BLaER1 treated with 17β-estradiol and CSF1 and Interleukin-3, amounts not matched to agents 10 nM and 100 nM (cell line): Measurements from ENCODE around the gene ZBTB7C.

Experiments
- H3K27ac ChIP-seq, 11 experiments: shearing (Covaris generic); formaldehyde crosslinking; 2 replicates each; pipeline ENCODE4 v1.8.1; 2022
- H3K27me3 ChIP-seq, 11 experiments: shearing (Covaris generic); formaldehyde crosslinking; 2 replicates each; pipeline ENCODE4 v1.8.1; 2022
- H3K36me3 ChIP-seq, 11 experiments: shearing (Covaris generic); formaldehyde crosslinking; 2 replicates each; pipeline ENCODE4 v1.8.1; 2022
- H3K4me1 ChIP-seq, 10 experiments: shearing (Covaris generic); formaldehyde crosslinking; 2 replicates each; pipeline ENCODE4 v1.8.1; 2022
- H3K4me2 ChIP-seq, 11 experiments: shearing (Covaris generic); formaldehyde crosslinking; 2 replicates each; pipeline ENCODE4 v1.8.1; 2022
- H3K4me3 ChIP-seq, 10 experiments: shearing (Covaris generic); formaldehyde crosslinking; 2 replicates each; pipeline ENCODE4 v1.8.1; 2022
- H3K9ac ChIP-seq, 11 experiments: shearing (Covaris generic); formaldehyde crosslinking; 2 replicates each; pipeline ENCODE4 v1.8.1; 2022
- H3K9me3 ChIP-seq, 11 experiments: shearing (Covaris generic); formaldehyde crosslinking; replicated peaks in 1 of 11; 2 replicates each; pipeline ENCODE4 v1.8.1; 2022
- H4K20me1 ChIP-seq, 11 experiments: shearing (Covaris generic); formaldehyde crosslinking; 2 replicates each; pipeline ENCODE4 v1.8.1; 2022
- Cebpa-rat ChIP-seq, 11 experiments: shearing (Covaris generic); IDR thresholded peaks; 2 replicates each; pipeline ENCODE4 v1.8.1; 2022

Gene ZBTB7C

GRCh38 chr18:48131042-48131441 lies 278.1 kb downstream of the ZBTB7C start:
- H3K4me1 ChIP-seq, result peaks cover 7 to 8% (median 8%) of the 10 kb centered on the region in 10 experiments
- H3K9me3 ChIP-seq, result no peaks in the 10 kb centered on the region
- H3K4me3 ChIP-seq, result no peak overlapping the region
- no peak overlapping the region for H3K9ac ChIP-seq
- 0 out of 22 replicates have a peak, but pooled peaks of 1 of the 11 experiments have one; percentile 12 for TF ChIP-seq Cebpa-rat (IDR thresholded peaks at IDR 0.05)
- H3K36me3 ChIP-seq, result no peaks in the 10 kb centered on the region
- H4K20me1 ChIP-seq, result peaks cover 0 to 14% (median 2%) of the 10 kb centered on the region in 11 experiments; a peak in 8 of 22 replicates
- H3K27me3 ChIP-seq, result peaks cover 20 to 39% (median 31%) of the 10 kb centered on the region in 11 experiments
- no peak overlapping the region for H3K4me2 ChIP-seq
- no peak overlapping the region for H3K27ac ChIP-seq

- H3K4me2 ChIP-seq, result no peak overlapping the region
- no peak overlapping the region for H3K9ac ChIP-seq
- H3K4me3 ChIP-seq, result no peak overlapping the region
- peaks cover 0 to 7% (median 0%) of the 10 kb centered on the region in 11 experiments; a peak in 6 of 22 replicates for H4K20me1 ChIP-seq
- H3K4me1 ChIP-seq, result no peaks in the 10 kb centered on the region
- no peak for TF ChIP-seq Cebpa-rat (IDR thresholded peaks at IDR 0.05)
- no peaks in the 10 kb centered on the region for H3K9me3 ChIP-seq
- no peak overlapping the region for H3K27ac ChIP-seq
- H3K27me3 ChIP-seq, result peaks cover 6 to 25% (median 18%) of the 10 kb centered on the region in 11 experiments
- no peaks in the 10 kb centered on the region for H3K36me3 ChIP-seq
Measured at GRCh38 chr18:48129621-48130082, 279.5 kb downstream of the ZBTB7C start.

- H3K9ac ChIP-seq, result no peak overlapping the region
- no peak overlapping the region for H3K27ac ChIP-seq
- H4K20me1 ChIP-seq, result no peaks in the 10 kb centered on the region
- H3K9me3 ChIP-seq, result no peaks in the 10 kb centered on the region
- H3K36me3 ChIP-seq, result no peaks in the 10 kb centered on the region
- H3K27me3 ChIP-seq, result peaks cover 0 to 4% (median 0%) of the 10 kb centered on the region in 11 experiments; a peak in 4 of 22 replicates
- H3K4me2 ChIP-seq, result no peak overlapping the region
- no peak for TF ChIP-seq Cebpa-rat (IDR thresholded peaks at IDR 0.05)
- H3K4me3 ChIP-seq, result no peak overlapping the region
- H3K4me1 ChIP-seq, result 0 out of 20 replicates have a peak, but pooled peaks cover 0 to 7% (median 0%) of the 10 kb centered on the region in 10 experiments
Measured at GRCh38 chr18:48127606-48128005, 281.6 kb downstream of the ZBTB7C start.

- H3K36me3 ChIP-seq, result no peaks in the 10 kb centered on the region
Measured at GRCh38 chr18:48126240-48126639, 282.9 kb downstream of the ZBTB7C start.

GRCh38 chr18:48125724-48126123 lies 283.5 kb downstream of the ZBTB7C start:
- Histone ChIP-seq H3K36me3 (no peaks in the 10 kb centered on the region), H3K4me3 (no peak overlapping the region), H3K27ac (no peak overlapping the region), H3K9me3 (no peaks in the 10 kb centered on the region), H3K27me3 (no peaks in the 10 kb centered on the region), H3K4me2 (no peak overlapping the region), H3K4me1 (0 out of 20 replicates have a peak, but pooled peaks cover 0 to 7% (median 0%) of the 10 kb centered on the region in 10 experiments), H3K9ac (no peak overlapping the region), H4K20me1 (no peaks in the 10 kb centered on the region)
- TF ChIP-seq Cebpa-rat (IDR thresholded peaks at IDR 0.05), result no peak

More at GRCh38 chr18:48126240-48126639, 282.9 kb downstream of the ZBTB7C start:
- Histone ChIP-seq H4K20me1 (no peaks in the 10 kb centered on the region), H3K27ac (no peak overlapping the region), H3K27me3 (no peaks in the 10 kb centered on the region), H3K9me3 (no peaks in the 10 kb centered on the region), H3K9ac (no peak overlapping the region), H3K4me3 (no peak overlapping the region), H3K4me2 (no peak overlapping the region), H3K4me1 (0 out of 20 replicates have a peak, but pooled peaks cover 0 to 7% (median 0%) of the 10 kb centered on the region in 10 experiments)
- no peak for TF ChIP-seq Cebpa-rat (IDR thresholded peaks at IDR 0.05)

- H3K27me3 ChIP-seq, result no peaks in the 10 kb centered on the region
- H4K20me1 ChIP-seq, result no peaks in the 10 kb centered on the region
- 0 out of 20 replicates have a peak, but pooled peaks cover 0 to 7% (median 0%) of the 10 kb centered on the region in 10 experiments for H3K4me1 ChIP-seq
- no peaks in the 10 kb centered on the region for H3K9me3 ChIP-seq
- H3K4me2 ChIP-seq, result no peak overlapping the region
- no peak overlapping the region for H3K4me3 ChIP-seq
- no peaks in the 10 kb centered on the region for H3K36me3 ChIP-seq
- H3K27ac ChIP-seq, result no peak overlapping the region
- no peak for TF ChIP-seq Cebpa-rat (IDR thresholded peaks at IDR 0.05)
- no peak overlapping the region for H3K9ac ChIP-seq
Measured at GRCh38 chr18:48124857-48125626, 284.1 kb downstream of the ZBTB7C start.

- no peaks in the 10 kb centered on the region for H4K20me1 ChIP-seq
- no peak overlapping the region for H3K27ac ChIP-seq
- H3K9ac ChIP-seq, result no peak overlapping the region
- H3K36me3 ChIP-seq, result no peaks in the 10 kb centered on the region
- H3K4me3 ChIP-seq, result no peak overlapping the region
- H3K4me2 ChIP-seq, result no peak overlapping the region
- no peaks in the 10 kb centered on the region for H3K27me3 ChIP-seq
- no peak for TF ChIP-seq Cebpa-rat (IDR thresholded peaks at IDR 0.05)
- no peaks in the 10 kb centered on the region for H3K9me3 ChIP-seq
- 0 out of 20 replicates have a peak, but pooled peaks cover 0 to 7% (median 0%) of the 10 kb centered on the region in 10 experiments for H3K4me1 ChIP-seq
Measured at GRCh38 chr18:48123941-48124340, 285.2 kb downstream of the ZBTB7C start.

GRCh38 chr18:48123324-48123723 lies 285.9 kb downstream of the ZBTB7C start:
- H3K9ac ChIP-seq, result no peak overlapping the region
- H3K36me3 ChIP-seq, result no peaks in the 10 kb centered on the region
- no peak overlapping the region for H3K4me3 ChIP-seq
- H3K9me3 ChIP-seq, result no peaks in the 10 kb centered on the region
- no peak overlapping the region for H3K4me2 ChIP-seq
- H4K20me1 ChIP-seq, result no peaks in the 10 kb centered on the region
- 0 out of 20 replicates have a peak, but pooled peaks cover 0 to 7% (median 0%) of the 10 kb centered on the region in 10 experiments for H3K4me1 ChIP-seq
- no peak for TF ChIP-seq Cebpa-rat (IDR thresholded peaks at IDR 0.05)
- no peak overlapping the region for H3K27ac ChIP-seq
- H3K27me3 ChIP-seq, result no peaks in the 10 kb centered on the region

GRCh38 chr18:48122816-48123215 lies 286.4 kb downstream of the ZBTB7C start:
- no peak overlapping the region for H3K4me3 ChIP-seq
- no peak overlapping the region for H3K4me2 ChIP-seq
- TF ChIP-seq Cebpa-rat (IDR thresholded peaks at IDR 0.05), result no peak
- H3K9me3 ChIP-seq, result no peaks in the 10 kb centered on the region
- H3K9ac ChIP-seq, result no peak overlapping the region
- no peaks in the 10 kb centered on the region for H3K27me3 ChIP-seq
- H3K4me1 ChIP-seq, result peaks cover 0 to 7% (median 0%) of the 10 kb centered on the region in 10 experiments; a peak in 2 of 20 replicates
- no peaks in the 10 kb centered on the region for H3K36me3 ChIP-seq
- H3K27ac ChIP-seq, result no peak overlapping the region
- no peaks in the 10 kb centered on the region for H4K20me1 ChIP-seq
